IPS DF 4.7 (cell line): ENCODE results near the gene CTBP1.

ENCODE experiments used
- DNase-seq: peaks from one replicate; pipeline ENCODE4 v3.0.0-alpha.2; 2013; ENCODE audit warnings: low spot score; ENCODE audit errors: extremely low read depth

CTBP1 gene

GRCh38 chr4:1211891-1212545 lies 36.9 kb downstream of the CTBP1 start:
- DNase-seq, result no peak

- no peak for DNase-seq
Measured at GRCh38 chr4:1211371-1211770, 37.6 kb downstream of the CTBP1 start.

GRCh38 chr4:1210971-1211370 lies 38.0 kb downstream of the CTBP1 start:
- DNase-seq, result no peak

- no peak for DNase-seq
Measured at GRCh38 chr4:1210241-1210841, 38.6 kb downstream of the CTBP1 start.

- no peak for DNase-seq
Measured at GRCh38 chr4:1209821-1210220, 39.1 kb downstream of the CTBP1 start.

- DNase-seq, result no peak
Measured at GRCh38 chr4:1208970-1209704, 39.8 kb downstream of the CTBP1 start.

- DNase-seq, result no peak
Measured at GRCh38 chr4:1208266-1208961, 40.5 kb downstream of the CTBP1 start.

GRCh38 chr4:1207603-1208265 lies 41.2 kb downstream of the CTBP1 start:
- DNase-seq, result no peak

GRCh38 chr4:1207157-1207470 lies 41.8 kb downstream of the CTBP1 start:
- no peak for DNase-seq

- DNase-seq, result no peak
Measured at GRCh38 chr4:1206299-1207156, 42.4 kb downstream of the CTBP1 start.

- DNase-seq, result no peak
Measured at GRCh38 chr4:1205586-1206298, 43.2 kb downstream of the CTBP1 start.

GRCh38 chr4:1204828-1205585 lies 43.9 kb downstream of the CTBP1 start:
- no peak for DNase-seq

GRCh38 chr4:1204286-1204827 lies 44.6 kb downstream of the CTBP1 start:
- no peak for DNase-seq

- no peak for DNase-seq
Measured at GRCh38 chr4:1203026-1203616, 45.8 kb downstream of the CTBP1 start.

GRCh38 chr4:1202526-1203011 lies 46.4 kb downstream of the CTBP1 start:
- no peak for DNase-seq

GRCh38 chr4:1201851-1202525 lies 46.9 kb downstream of the CTBP1 start:
- DNase-seq, result no peak

- DNase-seq, result no peak
Measured at GRCh38 chr4:1200425-1201035, 48.4 kb downstream of the CTBP1 start.
